Activated T-helper 17 cell treated with anti-CD3 and anti-CD28 coated beads, Interleukin-2, amount 50 U/mL, for 72 hours (primary cell): ENCODE measurements around the gene PTTG2. TPM values are rescaled to one million over a fixed set of nuclear protein-coding genes. Genes with fewer than 3 reads are reported as not detected.
"Not testable (repeated sequence)": the region's sequence is repeated elsewhere in the genome, so short reads cannot be mapped to it uniquely, and the experiment has no call there.

Experiments
- ATAC-seq: fragments of 150-1000 bp; cut with Tn5 transposase; replicated peaks from 2 replicates; pipeline ENCODE4 v1.10.0; 2021; ENCODE audit warnings: mild to moderate bottlenecking, moderate library complexity
- H3K27ac Mint-ChIP-seq: one replicate; pipeline ENCODE4 v1.8.0; 2022; ENCODE audit warnings: mixed read lengths
- H3K27me3 Mint-ChIP-seq: one replicate; pipeline ENCODE4 v1.8.0; 2022; ENCODE audit warnings: mixed read lengths
- H3K36me3 Mint-ChIP-seq: one replicate; pipeline ENCODE4 v1.8.0; 2022; ENCODE audit warnings: low read depth, mild to moderate bottlenecking, mixed read lengths
- H3K4me1 Mint-ChIP-seq: one replicate; pipeline ENCODE4 v1.8.0; 2022; ENCODE audit warnings: mixed read lengths
- H3K4me3 Mint-ChIP-seq: one replicate; pipeline ENCODE4 v1.8.0; 2022; ENCODE audit warnings: mild to moderate bottlenecking, mixed read lengths
- H3K9me3 Mint-ChIP-seq: one replicate; pipeline ENCODE4 v1.8.0; 2022; ENCODE audit warnings: mixed read lengths
- total RNA-seq, 2 donors: library from RNA; stranded (reverse); gene quantifications; one replicate each; pipeline ENCODE4 v1.2.3, GENCODE V29; 2022

Gene PTTG2
- total RNA-seq, 2 donors from 2014 or later, result 0.39 to 0.40 TPM

- Mint-ChIP-seq H3K36me3 (no peaks in the 10 kb centered on the region), H3K27ac (no peak overlapping the region), H3K9me3 (no peaks in the 10 kb centered on the region), H3K27me3 (no peaks in the 10 kb centered on the region), H3K4me3 (no peak overlapping the region), H3K4me1 (peaks cover 17% of the 10 kb centered on the region)
- ATAC-seq, result peak; percentile 78
Observed at GRCh38 chr4:37970702-37971101, 10.5 kb downstream of the PTTG2 start.

- Mint-ChIP-seq H3K36me3 (no peaks in the 10 kb centered on the region), H3K27me3 (no peaks in the 10 kb centered on the region), H3K4me1 (peaks cover 17% of the 10 kb centered on the region), H3K9me3 (no peaks in the 10 kb centered on the region), H3K27ac (no peak overlapping the region), H3K4me3 (no peak overlapping the region)
- ATAC-seq, result no peak
Observed at GRCh38 chr4:37971202-37971601, 11.0 kb downstream of the PTTG2 start.

GRCh38 chr4:37973441-37973840, 13.2 kb downstream of the PTTG2 start:
- H3K27me3 Mint-ChIP-seq, result no peaks in the 10 kb centered on the region
- no peak for ATAC-seq
- H3K36me3 Mint-ChIP-seq, result no peaks in the 10 kb centered on the region
- peaks cover 17% of the 10 kb centered on the region for H3K4me1 Mint-ChIP-seq
- no peak overlapping the region for H3K4me3 Mint-ChIP-seq
- H3K27ac Mint-ChIP-seq, result no peak overlapping the region
- H3K9me3 Mint-ChIP-seq, result no peaks in the 10 kb centered on the region

- H3K4me3 Mint-ChIP-seq, H3K27me3 Mint-ChIP-seq, H3K36me3 Mint-ChIP-seq, ATAC-seq, H3K27ac Mint-ChIP-seq, H3K9me3 Mint-ChIP-seq: not testable (repeated sequence)
- H3K4me1 Mint-ChIP-seq, result peaks cover 16% of the 10 kb centered on the region
Observed at GRCh38 chr4:37975321-37975822, 15.2 kb downstream of the PTTG2 start.

GRCh38 chr4:37976507-37976906, 16.3 kb downstream of the PTTG2 start:
- Mint-ChIP-seq H3K4me3 (peak overlapping the region; percentile 42), H3K36me3 (no peaks in the 10 kb centered on the region), H3K27me3 (no peaks in the 10 kb centered on the region), H3K4me1 (peaks cover 16% of the 10 kb centered on the region), H3K27ac (no peak overlapping the region), H3K9me3 (no peaks in the 10 kb centered on the region)
- no peak for ATAC-seq

- no peak overlapping the region for H3K27ac Mint-ChIP-seq
- peaks cover 18% of the 10 kb centered on the region for H3K4me1 Mint-ChIP-seq
Observed at GRCh38 chr4:37976991-37977470, 16.8 kb downstream of the PTTG2 start.

GRCh38 chr4:37977471-37978247, 17.5 kb downstream of the PTTG2 start:
- Mint-ChIP-seq H3K27me3 (no peaks in the 10 kb centered on the region), H3K27ac (peak overlapping the region; percentile 76), H3K9me3 (no peaks in the 10 kb centered on the region), H3K4me3 (peak overlapping the region; percentile 80), H3K36me3 (no peaks in the 10 kb centered on the region), H3K4me1 (peaks cover 18% of the 10 kb centered on the region)
- peak; percentile 80 for ATAC-seq

More at GRCh38 chr4:37976991-37977470, 16.8 kb downstream of the PTTG2 start:
- no peaks in the 10 kb centered on the region for H3K36me3 Mint-ChIP-seq
- no peaks in the 10 kb centered on the region for H3K27me3 Mint-ChIP-seq
- peak overlapping the region; percentile 42 for H3K4me3 Mint-ChIP-seq
- peak; percentile 75 for ATAC-seq
- H3K9me3 Mint-ChIP-seq, result no peaks in the 10 kb centered on the region

- no peaks in the 10 kb centered on the region for H3K9me3 Mint-ChIP-seq
- H3K4me3 Mint-ChIP-seq, result peak overlapping the region; percentile 80
- peak overlapping the region; percentile 76 for H3K27ac Mint-ChIP-seq
- no peaks in the 10 kb centered on the region for H3K36me3 Mint-ChIP-seq
- H3K4me1 Mint-ChIP-seq, result peaks cover 13% of the 10 kb centered on the region
- no peaks in the 10 kb centered on the region for H3K27me3 Mint-ChIP-seq
- ATAC-seq, result peak; percentile 46
Observed at GRCh38 chr4:37978248-37978924, 18.2 kb downstream of the PTTG2 start.

GRCh38 chr4:37980246-37980645, 20.0 kb downstream of the PTTG2 start:
- Mint-ChIP-seq H3K4me1 (peaks cover 11% of the 10 kb centered on the region), H3K36me3 (no peaks in the 10 kb centered on the region), H3K27ac (no peak overlapping the region), H3K9me3 (no peaks in the 10 kb centered on the region), H3K27me3 (no peaks in the 10 kb centered on the region), H3K4me3 (no peak overlapping the region)
- ATAC-seq, result no peak

- H3K9me3 Mint-ChIP-seq, result no peaks in the 10 kb centered on the region
- ATAC-seq, result no peak
- no peaks in the 10 kb centered on the region for H3K27me3 Mint-ChIP-seq
- peaks cover 17% of the 10 kb centered on the region for H3K4me1 Mint-ChIP-seq
- no peak overlapping the region for H3K4me3 Mint-ChIP-seq
- H3K36me3 Mint-ChIP-seq, result no peaks in the 10 kb centered on the region
- no peak overlapping the region for H3K27ac Mint-ChIP-seq
Observed at GRCh38 chr4:37981425-37981824, 21.2 kb downstream of the PTTG2 start.

GRCh38 chr4:37981844-37982720, 21.9 kb downstream of the PTTG2 start:
- ATAC-seq, result no peak
- H3K4me1 Mint-ChIP-seq, result peaks cover 17% of the 10 kb centered on the region

GRCh38 chr4:37982736-37983135, 22.5 kb downstream of the PTTG2 start:
- ATAC-seq, result no peak
- Mint-ChIP-seq H3K27me3 (no peaks in the 10 kb centered on the region), H3K4me3 (no peak overlapping the region), H3K9me3 (no peaks in the 10 kb centered on the region), H3K27ac (no peak overlapping the region), H3K4me1 (peaks cover 17% of the 10 kb centered on the region), H3K36me3 (no peaks in the 10 kb centered on the region)

More at GRCh38 chr4:37981844-37982720, 21.9 kb downstream of the PTTG2 start:
- Mint-ChIP-seq H3K9me3 (no peaks in the 10 kb centered on the region), H3K27ac (no peak overlapping the region), H3K36me3 (no peaks in the 10 kb centered on the region), H3K4me3 (no peak overlapping the region), H3K27me3 (no peaks in the 10 kb centered on the region)

- Mint-ChIP-seq H3K27me3 (no peaks in the 10 kb centered on the region), H3K9me3 (no peaks in the 10 kb centered on the region), H3K4me1 (peaks cover 17% of the 10 kb centered on the region), H3K27ac (no peak overlapping the region), H3K4me3 (no peak overlapping the region), H3K36me3 (no peaks in the 10 kb centered on the region)
- no peak for ATAC-seq
Observed at GRCh38 chr4:37983951-37984350, 23.8 kb downstream of the PTTG2 start.

- Mint-ChIP-seq H3K9me3 (no peaks in the 10 kb centered on the region), H3K36me3 (no peaks in the 10 kb centered on the region), H3K27me3 (no peaks in the 10 kb centered on the region), H3K4me1 (peaks cover 12% of the 10 kb centered on the region), H3K27ac (no peak overlapping the region), H3K4me3 (no peak overlapping the region)
- ATAC-seq, result peak; percentile 28
Observed at GRCh38 chr4:37985730-37986275, 25.6 kb downstream of the PTTG2 start.
